IgD-negative memory B cell (primary cell): ENCODE results near the gene CELF1. TPM values are rescaled to one million over a fixed set of nuclear protein-coding genes. Genes with fewer than 3 reads are reported as not detected.
"Not testable (repeated sequence)": the region's sequence is repeated elsewhere in the genome, so short reads cannot be mapped to it uniquely, and the experiment has no call there.

Source experiments
- H3K27ac Mint-ChIP-seq, 3 donors: one replicate each; pipeline ENCODE4 v1.8.0; 2020 to 2022; ENCODE audit warnings: mild to moderate bottlenecking in 3 of 3, mixed read lengths in 3 of 3, moderate library complexity in 1 of 3
- H3K27me3 Mint-ChIP-seq: one replicate; pipeline ENCODE4 v1.8.0; 2021; ENCODE audit warnings: mixed read lengths
- H3K36me3 Mint-ChIP-seq: one replicate; pipeline ENCODE4 v1.8.0; 2020; ENCODE audit warnings: mild to moderate bottlenecking, mixed read lengths
- H3K4me1 Mint-ChIP-seq, 3 donors: one replicate each; pipeline ENCODE4 v1.8.0; 2020 to 2022; ENCODE audit warnings: mixed read lengths in 3 of 3, mild to moderate bottlenecking in 1 of 3
- H3K4me3 Mint-ChIP-seq, 4 donors: one replicate each; pipeline ENCODE4 v1.8.0; 2020 to 2022; ENCODE audit warnings: mild to moderate bottlenecking in 4 of 4, mixed read lengths in 4 of 4, moderate library complexity in 3 of 4
- H3K9me3 Mint-ChIP-seq, 3 donors: one replicate each; pipeline ENCODE4 v1.8.0; 2020 to 2021; ENCODE audit warnings: mixed read lengths in 3 of 3, mild to moderate bottlenecking in 1 of 3
- polyA plus RNA-seq: library from polyadenylated mRNA; unstranded; fragments of 300-500 nt; fragmentation: Illumina TruSeq; gene quantifications from one replicate; pipeline ENCODE4 v1.2.3, GENCODE V29; 2021

The CELF1 gene
- polyA plus RNA-seq, 1 donor from 2014 or later: 78.6 TPM

DNA sequence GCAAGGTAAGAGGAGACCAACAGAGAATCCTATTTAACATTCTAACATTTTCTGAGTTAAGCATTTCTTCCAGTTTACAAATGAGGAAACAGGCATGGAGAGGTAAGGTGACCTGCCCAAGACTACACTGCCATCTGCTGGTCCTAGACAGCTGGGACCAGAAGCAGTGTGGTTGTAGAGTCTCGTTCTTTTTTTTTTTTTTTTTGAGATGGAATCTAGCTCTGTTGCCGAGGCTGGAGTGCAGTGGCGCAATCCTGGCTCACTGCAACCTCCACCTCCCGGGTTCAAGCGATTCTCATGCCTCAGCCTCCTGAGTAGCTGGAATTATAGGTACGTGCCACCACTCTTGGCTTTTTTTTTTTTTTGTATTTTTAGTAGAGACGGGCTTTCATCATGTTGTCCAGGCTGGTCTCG is 98.7 kb downstream of the CELF1 start:
- not testable (repeated sequence) for H3K4me3 Mint-ChIP-seq, H3K9me3 Mint-ChIP-seq, H3K36me3 Mint-ChIP-seq, H3K4me1 Mint-ChIP-seq, H3K27me3 Mint-ChIP-seq
- peak overlapping the region in 1 of 3 donors; percentile 32 for H3K27ac Mint-ChIP-seq

DNA sequence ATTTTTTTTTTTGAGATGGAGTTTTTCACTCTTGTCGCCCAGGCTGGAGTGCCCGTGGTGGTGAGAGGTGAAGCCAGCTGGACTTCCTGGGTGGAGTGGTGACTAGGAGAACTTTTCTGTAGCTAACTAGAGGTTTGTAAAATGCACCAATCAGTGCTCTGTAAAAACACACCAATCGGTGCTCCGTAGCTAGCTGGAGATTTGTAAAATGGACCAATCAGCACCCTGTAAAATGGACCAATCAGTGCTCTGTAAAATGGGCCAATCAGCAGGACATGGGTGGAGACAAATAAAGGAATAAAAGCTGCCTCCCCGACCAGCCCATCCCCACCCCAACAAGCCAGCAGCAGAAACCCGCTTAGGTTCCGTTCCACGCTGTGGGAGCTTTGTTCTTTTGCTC is 99.6 kb downstream of the CELF1 start:
- no peaks in the 10 kb centered on the region for H3K27me3 Mint-ChIP-seq
- H3K27ac Mint-ChIP-seq: no peak overlapping the region
- H3K4me3 Mint-ChIP-seq: no peak overlapping the region
- H3K36me3 Mint-ChIP-seq: no peaks in the 10 kb centered on the region
- no peaks in the 10 kb centered on the region for H3K9me3 Mint-ChIP-seq
- H3K4me1 Mint-ChIP-seq: peaks cover 4% of the 10 kb centered on the region in 3 donors

DNA sequence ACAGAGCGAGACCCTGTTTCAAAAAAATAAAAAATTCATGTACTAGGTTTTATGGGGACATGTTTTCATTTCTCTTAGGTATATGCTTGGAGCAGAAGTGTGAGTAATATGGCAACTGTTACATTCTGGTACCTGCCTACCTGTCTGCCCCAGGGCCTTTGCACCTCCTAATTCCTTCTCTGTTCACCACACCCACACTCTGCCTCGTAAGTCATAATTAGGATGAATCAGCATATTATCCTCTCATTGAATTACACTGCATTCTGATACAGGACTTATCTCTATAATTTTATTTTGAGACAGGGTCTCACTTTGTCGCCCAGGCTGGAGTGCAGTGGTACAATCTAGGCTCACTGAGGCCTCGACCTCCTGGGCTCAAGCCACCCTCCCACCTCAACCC is 100.9 kb downstream of the CELF1 start:
- H3K36me3 Mint-ChIP-seq: no peaks in the 10 kb centered on the region
- H3K27ac Mint-ChIP-seq: no peak overlapping the region
- no peaks in the 10 kb centered on the region for H3K27me3 Mint-ChIP-seq
- H3K9me3 Mint-ChIP-seq: no peaks in the 10 kb centered on the region
- H3K4me3 Mint-ChIP-seq: no peak overlapping the region
- peaks cover 4% of the 10 kb centered on the region in 3 donors for H3K4me1 Mint-ChIP-seq

- H3K27me3 Mint-ChIP-seq: no peaks in the 10 kb centered on the region
- no peaks in the 10 kb centered on the region for H3K36me3 Mint-ChIP-seq
- H3K9me3 Mint-ChIP-seq: no peaks in the 10 kb centered on the region
- no peak overlapping the region for H3K27ac Mint-ChIP-seq
- no peak overlapping the region for H3K4me3 Mint-ChIP-seq
- H3K4me1 Mint-ChIP-seq: peaks cover 4% of the 10 kb centered on the region in 3 donors
Observed at GRCh38 chr11:47451436-47451835, 101.5 kb downstream of the CELF1 start.

- Mint-ChIP-seq H3K36me3 (no peaks in the 10 kb centered on the region), H3K9me3 (no peaks in the 10 kb centered on the region), H3K27ac (no peak overlapping the region), H3K27me3 (no peaks in the 10 kb centered on the region), H3K4me1 (peaks cover 4% of the 10 kb centered on the region in 3 donors), H3K4me3 (no peak overlapping the region)
Observed at GRCh38 chr11:47449541-47449940, 103.4 kb downstream of the CELF1 start.

- Mint-ChIP-seq H3K27ac (peak within 1 kb of the TSS in 1 of 3 donors; percentile 57), H3K4me3 (no peak within 1 kb of the TSS), H3K9me3 (no peaks in the 10 kb centered on the region)
Observed at GRCh38 chr11:47448566-47449427, 104.1 kb downstream of the CELF1 start, which contains the start of gene RAPSN. Gene RAPSN (minus strand): TSS chr11:47449136. CDS start chr11:47448964, 172 bp downstream.

DNA sequence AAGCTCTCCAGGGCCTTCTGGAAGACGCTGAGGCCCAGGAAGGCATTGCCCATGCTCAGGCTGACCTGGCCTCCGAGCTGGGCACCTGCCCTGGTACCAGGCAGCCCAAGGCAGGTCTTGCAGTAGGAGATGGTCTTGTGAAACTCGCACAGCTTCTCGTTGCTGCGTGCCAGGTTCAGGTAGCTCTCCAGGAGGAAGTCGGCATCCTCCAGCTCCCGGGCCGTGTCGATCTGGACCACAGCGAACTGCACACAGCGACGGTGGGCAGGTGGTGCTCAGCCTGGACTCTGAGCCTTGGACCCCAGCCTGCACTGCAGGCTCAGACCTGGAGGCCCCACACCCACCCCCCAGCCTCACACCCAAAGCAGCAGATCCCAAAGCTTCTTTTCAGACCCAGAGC is 105.0 kb downstream of the CELF1 start:
- no peak overlapping the region for H3K27ac Mint-ChIP-seq
- H3K36me3 Mint-ChIP-seq: no peaks in the 10 kb centered on the region
- H3K9me3 Mint-ChIP-seq: no peaks in the 10 kb centered on the region
- H3K27me3 Mint-ChIP-seq: no peaks in the 10 kb centered on the region
- no peak overlapping the region for H3K4me3 Mint-ChIP-seq
- H3K4me1 Mint-ChIP-seq: no peaks in the 10 kb centered on the region

More at GRCh38 chr11:47448566-47449427, 104.1 kb downstream of the CELF1 start, which contains the start of gene RAPSN:
- Mint-ChIP-seq H3K4me1 (no peaks in the 10 kb centered on the region), H3K36me3 (no peaks in the 10 kb centered on the region), H3K27me3 (no peaks in the 10 kb centered on the region)

GRCh38 chr11:47446833-47447232 is 106.1 kb downstream of the CELF1 start:
- Mint-ChIP-seq H3K9me3 (no peaks in the 10 kb centered on the region), H3K4me3 (no peak overlapping the region), H3K27me3 (no peaks in the 10 kb centered on the region), H3K27ac (no peak overlapping the region), H3K36me3 (no peaks in the 10 kb centered on the region), H3K4me1 (no peaks in the 10 kb centered on the region)

- Mint-ChIP-seq H3K27me3 (no peaks in the 10 kb centered on the region), H3K4me3 (no peak overlapping the region), H3K4me1 (no peaks in the 10 kb centered on the region), H3K27ac (no peak overlapping the region), H3K36me3 (no peaks in the 10 kb centered on the region), H3K9me3 (no peaks in the 10 kb centered on the region)
Observed at GRCh38 chr11:47445840-47446239, 107.1 kb downstream of the CELF1 start.

DNA sequence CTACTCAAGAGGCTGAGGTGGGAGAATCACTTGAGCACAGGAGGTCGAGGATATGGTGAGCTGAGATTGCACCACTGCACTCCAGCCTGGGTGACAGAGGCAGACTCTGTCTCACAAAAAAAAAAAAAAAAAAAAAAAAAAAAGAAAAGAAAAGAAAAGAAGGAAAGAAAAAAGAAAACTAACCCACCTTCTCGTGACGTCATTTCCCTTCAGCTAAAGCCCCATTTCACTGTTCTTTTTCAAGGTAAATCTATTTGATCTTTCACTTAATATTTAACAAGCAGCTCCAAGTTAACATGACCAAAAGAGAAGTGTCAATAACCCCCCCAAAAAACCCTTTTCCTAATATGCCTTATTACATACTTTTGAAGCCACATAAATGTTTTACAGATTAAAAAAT is 109.1 kb downstream of the CELF1 start:
- H3K27ac Mint-ChIP-seq: no peak overlapping the region
- no peaks in the 10 kb centered on the region for H3K36me3 Mint-ChIP-seq
- H3K4me1 Mint-ChIP-seq: no peaks in the 10 kb centered on the region
- H3K4me3 Mint-ChIP-seq: no peak overlapping the region
- H3K27me3 Mint-ChIP-seq: no peaks in the 10 kb centered on the region
- H3K9me3 Mint-ChIP-seq: no peaks in the 10 kb centered on the region

DNA sequence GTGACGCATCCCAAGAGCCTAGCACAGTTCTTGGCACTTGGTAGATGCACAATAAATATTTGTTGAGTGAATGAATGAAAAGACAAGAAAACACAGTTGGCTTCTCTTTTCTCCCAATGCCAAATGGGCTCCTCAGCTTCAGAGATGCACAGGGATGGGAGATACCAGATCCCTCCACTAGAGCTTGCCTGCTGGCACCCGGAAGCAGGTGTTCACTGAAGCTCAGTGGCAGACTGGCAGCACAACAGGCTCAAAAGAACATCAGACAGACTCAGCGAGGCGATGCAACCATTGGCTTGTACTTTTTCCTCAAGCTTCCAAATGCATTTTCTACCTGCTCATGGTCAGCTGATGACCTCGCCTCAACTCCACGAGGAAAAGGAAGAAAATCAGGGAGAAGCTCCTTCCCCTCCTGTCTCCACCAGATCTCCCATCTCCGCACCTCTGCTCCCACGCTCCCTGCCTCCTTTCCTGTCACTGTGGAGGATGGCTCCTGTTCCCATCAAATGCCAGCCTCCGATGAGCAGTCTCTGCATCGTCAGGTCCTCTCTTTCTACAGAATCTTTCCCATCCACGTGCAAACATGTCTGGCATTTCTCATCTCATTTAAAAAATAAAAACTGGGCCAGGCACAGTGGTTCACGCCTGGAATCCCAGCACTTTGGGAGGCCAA is 109.8 kb downstream of the CELF1 start:
- Mint-ChIP-seq H3K9me3 (no peaks in the 10 kb centered on the region), H3K4me3 (no peak overlapping the region), H3K27me3 (no peaks in the 10 kb centered on the region), H3K36me3 (no peaks in the 10 kb centered on the region), H3K27ac (no peak overlapping the region), H3K4me1 (no peaks in the 10 kb centered on the region)

- no peak overlapping the region for H3K4me3 Mint-ChIP-seq
- no peak overlapping the region for H3K27ac Mint-ChIP-seq
- H3K4me1 Mint-ChIP-seq: no peaks in the 10 kb centered on the region
- no peaks in the 10 kb centered on the region for H3K27me3 Mint-ChIP-seq
- H3K36me3 Mint-ChIP-seq: no peaks in the 10 kb centered on the region
- no peaks in the 10 kb centered on the region for H3K9me3 Mint-ChIP-seq
Observed at GRCh38 chr11:47442514-47442913, 110.4 kb downstream of the CELF1 start.

DNA sequence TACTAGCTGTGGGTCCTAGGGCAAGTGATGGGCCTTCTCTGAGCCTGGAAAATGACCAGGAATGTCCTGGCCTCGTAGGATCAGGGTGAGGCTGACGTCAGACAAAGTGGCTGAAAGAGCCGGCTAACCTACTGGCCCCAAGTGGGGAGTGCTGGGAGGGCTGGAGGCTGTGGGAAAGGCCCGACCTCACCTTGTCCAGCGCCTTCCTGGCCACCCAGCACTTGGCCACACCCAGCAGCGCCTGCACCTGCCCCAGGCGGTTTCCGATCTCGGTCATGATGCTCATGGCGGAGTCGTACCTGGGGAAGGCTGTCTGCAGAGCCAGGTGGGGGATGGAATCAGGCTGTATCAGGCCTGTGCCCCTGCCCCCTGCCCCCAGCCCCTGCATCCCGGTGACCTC is 111.5 kb downstream of the CELF1 start:
- H3K4me1 Mint-ChIP-seq: no peaks in the 10 kb centered on the region
- H3K4me3 Mint-ChIP-seq: no peak overlapping the region
- no peaks in the 10 kb centered on the region for H3K9me3 Mint-ChIP-seq
- H3K27ac Mint-ChIP-seq: no peak overlapping the region
- H3K27me3 Mint-ChIP-seq: no peaks in the 10 kb centered on the region
- H3K36me3 Mint-ChIP-seq: no peaks in the 10 kb centered on the region

GRCh38 chr11:47440054-47440476 is 112.9 kb downstream of the CELF1 start:
- Mint-ChIP-seq H3K9me3 (no peaks in the 10 kb centered on the region), H3K27ac (no peak overlapping the region), H3K4me1 (no peaks in the 10 kb centered on the region), H3K36me3 (no peaks in the 10 kb centered on the region), H3K4me3 (no peak overlapping the region), H3K27me3 (no peaks in the 10 kb centered on the region)

DNA sequence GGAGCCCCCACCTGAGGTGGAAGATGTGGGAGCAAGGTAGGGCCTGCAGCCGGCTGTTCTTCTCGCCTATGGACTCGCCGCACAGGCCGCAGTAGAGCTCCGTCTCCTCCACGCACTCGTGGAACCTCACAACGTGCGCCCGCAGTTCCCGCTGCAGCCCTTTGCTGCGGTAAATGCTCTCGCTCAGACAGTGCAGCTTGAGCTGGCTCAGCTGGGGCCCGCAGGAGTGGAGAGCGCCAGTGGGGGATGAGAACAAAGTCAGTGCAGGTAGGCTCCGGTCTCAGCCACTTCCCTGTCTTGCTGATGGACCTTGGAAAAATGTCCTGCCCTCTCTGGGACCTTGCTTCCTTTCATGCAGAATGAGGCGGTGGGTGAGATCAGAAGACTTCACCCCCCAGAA is 114.2 kb downstream of the CELF1 start:
- no peaks in the 10 kb centered on the region for H3K9me3 Mint-ChIP-seq
- no peak overlapping the region for H3K4me3 Mint-ChIP-seq
- no peaks in the 10 kb centered on the region for H3K36me3 Mint-ChIP-seq
- H3K4me1 Mint-ChIP-seq: no peaks in the 10 kb centered on the region
- H3K27ac Mint-ChIP-seq: no peak overlapping the region
- no peaks in the 10 kb centered on the region for H3K27me3 Mint-ChIP-seq
